SU-DHL-6 (cell line): Measurements from ENCODE around the gene FHOD1.
A peak's percentile ranks its signal among the peaks of the same experiment; 100 is the strongest.

ENCODE experiments used
- H2AFZ ChIP-seq: fragments of 200-600 bp; sonication (generic); 2 replicates; pipeline ENCODE4 v1.6.1; 2014; ENCODE audit warnings: low read depth, mild to moderate bottlenecking, moderate library complexity, mixed read lengths, antibody characterized with exemption, low read length; ENCODE audit not compliant: severe bottlenecking
- H3F3A ChIP-seq: fragments of 200-600 bp; shearing (Covaris generic); 2 replicates; pipeline ENCODE4 v1.6.0; 2016; ENCODE audit warnings: antibody characterized with exemption, mild to moderate bottlenecking; ENCODE audit not compliant: insufficient read depth
- H3K27ac ChIP-seq: fragments of 200-600 bp; sonication (generic); 2 replicates; pipeline ENCODE4 v1.5.1; 2016; ENCODE audit warnings: low read depth, mild to moderate bottlenecking, low read length, moderate library complexity, mixed read lengths
- H3K27me3 ChIP-seq: fragments of 200-600 bp; sonication (generic), shearing (Covaris generic); 2 replicates; pipeline ENCODE4 v1.6.0; 2014; ENCODE audit warnings: mild to moderate bottlenecking, low read length
- H3K36me3 ChIP-seq: fragments of 200-600 bp; sonication (generic); 2 replicates; pipeline ENCODE4 v1.6.1; 2014; ENCODE audit warnings: mild to moderate bottlenecking, low read length, mixed read lengths
- H3K4me2 ChIP-seq: fragments of 300-600, 200-600 bp; shearing (Covaris generic), sonication (generic); 2 replicates; pipeline ENCODE4 v1.6.0; 2014; ENCODE audit warnings: low read length, low read depth, mild to moderate bottlenecking; ENCODE audit not compliant: poor library complexity, severe bottlenecking
- H3K4me3 ChIP-seq: fragments of 200-600 bp; sonication (generic); 2 replicates; pipeline ENCODE4 v1.5.1; 2014; ENCODE audit warnings: antibody characterized with exemption, low read length, mild to moderate bottlenecking, mixed read lengths; ENCODE audit not compliant: insufficient read depth, poor library complexity, severe bottlenecking
- H3K79me2 ChIP-seq: fragments of 200-600 bp; sonication (generic); 2 replicates; pipeline ENCODE4 v1.6.1; 2014; ENCODE audit warnings: mild to moderate bottlenecking, low read length, moderate library complexity; ENCODE audit not compliant: insufficient read depth
- H3K9ac ChIP-seq: fragments of 200-600 bp; sonication (generic); 2 replicates; pipeline ENCODE4 v1.7.0; 2014; ENCODE audit warnings: mild to moderate bottlenecking, low read length
- H3K9me2 ChIP-seq: fragments of 200-600 bp; sonication (generic); replicated peaks from 2 replicates; pipeline ENCODE4 v1.6.1; 2014; ENCODE audit warnings: low read length; ENCODE audit not compliant: insufficient read depth
- H3K9me3 ChIP-seq: fragments of 200-600 bp; sonication (generic); 2 replicates; pipeline ENCODE4 v1.6.1; 2014; ENCODE audit warnings: low read length, mixed read lengths; ENCODE audit not compliant: insufficient read depth
- H4K20me1 ChIP-seq: fragments of 200-600 bp; sonication (generic); 2 replicates; pipeline ENCODE4 v1.6.1; 2014; ENCODE audit warnings: low read depth, mild to moderate bottlenecking, antibody characterized with exemption, low read length, moderate library complexity, mixed read lengths
- EZH2phosphoT487 ChIP-seq: fragments of 200-600 bp; sonication (generic), shearing (Covaris generic); conservative IDR thresholded peaks from 2 replicates; pipeline ENCODE4 v1.6.1; 2018; ENCODE audit warnings: mild to moderate bottlenecking, antibody characterized with exemption, low read length, moderate library complexity, mixed read lengths
- TF ChIP-seq, protein P1 (sequence below): fragments of 200-600 bp; sonication (generic); IDR thresholded peaks from one replicate; pipeline ENCODE4 v1.5.1; 2017; ENCODE audit warnings: antibody characterized with exemption, mild to moderate bottlenecking, low read length, moderate library complexity; ENCODE audit not compliant: insufficient read depth, poor library complexity, severe bottlenecking

Gene FHOD1

DNA sequence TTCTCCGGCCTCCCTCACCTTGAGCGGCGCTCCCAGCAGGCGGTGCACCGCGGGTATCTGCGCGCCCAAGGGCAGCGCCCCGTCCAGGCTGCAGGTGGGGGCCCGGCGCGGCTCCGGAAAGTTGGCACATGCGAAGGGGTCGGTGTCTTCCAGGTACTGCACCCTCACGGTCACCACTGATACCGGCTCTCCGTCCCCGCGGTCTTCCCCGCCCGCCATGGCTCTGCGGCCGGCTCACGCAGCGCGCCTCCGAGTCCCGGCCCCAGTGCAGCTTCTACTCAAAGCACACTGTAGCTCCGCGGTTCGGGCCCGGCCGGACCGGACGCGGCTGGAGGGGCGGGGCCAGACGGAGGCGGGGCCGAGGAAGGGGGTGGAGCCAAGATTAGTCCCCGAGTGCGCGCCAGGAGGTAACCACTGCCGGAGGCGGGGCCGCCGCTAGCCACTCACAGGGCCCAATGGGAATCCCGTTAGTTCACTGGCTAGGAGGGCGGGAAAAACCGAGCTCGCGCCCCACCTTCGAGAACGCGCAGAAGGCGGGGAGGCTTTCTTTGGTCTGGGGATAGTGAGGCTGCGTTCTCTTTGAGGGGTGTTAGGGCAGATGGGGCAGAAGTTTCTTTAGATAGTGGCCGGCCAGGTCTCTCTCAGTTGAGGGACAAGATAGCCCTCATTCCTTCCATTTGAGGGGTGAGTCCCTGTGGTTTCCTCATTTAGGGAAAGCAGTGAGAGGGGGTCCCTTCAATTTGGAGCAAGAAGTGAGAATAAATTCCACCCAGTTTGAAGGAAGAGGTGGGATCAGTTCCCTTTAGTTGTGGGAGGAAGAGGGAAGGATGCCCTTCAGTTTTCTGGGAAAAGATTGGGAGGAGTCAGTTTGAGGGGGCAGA lies at the start of gene FHOD1:
Gene FHOD1 (minus strand): TSS at position 290 of the 881 bp plus-strand sequence. CDS start 71 bp downstream, at position 219.
- H3K9me3 ChIP-seq, result no peaks in the 10 kb centered on the region
- H3F3A ChIP-seq, result no peaks in the 10 kb centered on the region
- H3K4me2 ChIP-seq, result peak within 1 kb of the TSS; percentile 77
- H3K9ac ChIP-seq, result peak within 1 kb of the TSS; percentile 62
- no peaks in the 10 kb centered on the region for H3K36me3 ChIP-seq
- no peaks in the 10 kb centered on the region for H3K9me2 ChIP-seq
- H4K20me1 ChIP-seq, result no peaks in the 10 kb centered on the region
- no peak within 1 kb of the TSS for H3K27ac ChIP-seq
- TF ChIP-seq, protein P1, sequence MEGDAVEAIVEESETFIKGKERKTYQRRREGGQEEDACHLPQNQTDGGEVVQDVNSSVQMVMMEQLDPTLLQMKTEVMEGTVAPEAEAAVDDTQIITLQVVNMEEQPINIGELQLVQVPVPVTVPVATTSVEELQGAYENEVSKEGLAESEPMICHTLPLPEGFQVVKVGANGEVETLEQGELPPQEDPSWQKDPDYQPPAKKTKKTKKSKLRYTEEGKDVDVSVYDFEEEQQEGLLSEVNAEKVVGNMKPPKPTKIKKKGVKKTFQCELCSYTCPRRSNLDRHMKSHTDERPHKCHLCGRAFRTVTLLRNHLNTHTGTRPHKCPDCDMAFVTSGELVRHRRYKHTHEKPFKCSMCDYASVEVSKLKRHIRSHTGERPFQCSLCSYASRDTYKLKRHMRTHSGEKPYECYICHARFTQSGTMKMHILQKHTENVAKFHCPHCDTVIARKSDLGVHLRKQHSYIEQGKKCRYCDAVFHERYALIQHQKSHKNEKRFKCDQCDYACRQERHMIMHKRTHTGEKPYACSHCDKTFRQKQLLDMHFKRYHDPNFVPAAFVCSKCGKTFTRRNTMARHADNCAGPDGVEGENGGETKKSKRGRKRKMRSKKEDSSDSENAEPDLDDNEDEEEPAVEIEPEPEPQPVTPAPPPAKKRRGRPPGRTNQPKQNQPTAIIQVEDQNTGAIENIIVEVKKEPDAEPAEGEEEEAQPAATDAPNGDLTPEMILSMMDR, result no peak
- no peak for TF ChIP-seq EZH2phosphoT487
- H2AFZ ChIP-seq, result peak within 1 kb of the TSS; percentile 79
- peak within 1 kb of the TSS; percentile 60 for H3K4me3 ChIP-seq
- no peaks in the 10 kb centered on the region for H3K27me3 ChIP-seq
- H3K79me2 ChIP-seq, result no peaks in the 10 kb centered on the region

DNA sequence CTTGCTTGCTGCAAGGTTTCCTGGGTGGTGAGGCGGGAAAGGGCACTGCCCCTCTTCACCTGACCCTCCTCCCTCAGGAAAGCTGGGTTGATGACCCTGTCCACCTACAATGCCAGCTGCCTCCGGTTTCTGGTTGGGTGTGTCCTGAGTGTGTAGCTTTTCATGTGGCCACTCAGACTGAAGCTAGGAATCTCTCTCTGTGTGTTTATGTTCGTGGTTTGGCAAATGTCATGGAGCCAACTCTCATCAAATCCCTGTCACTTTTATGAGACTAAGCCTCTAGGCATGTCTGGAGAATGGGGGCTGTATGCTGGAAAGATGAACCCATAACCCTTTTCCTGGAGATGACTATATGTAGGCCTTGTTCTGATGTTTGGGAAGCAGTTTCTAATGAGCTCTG lies 49.1 kb upstream of the FHOD1 start:
- H3K36me3 ChIP-seq, result no peaks in the 10 kb centered on the region
- H3K27ac ChIP-seq, result no peak overlapping the region
- H3K79me2 ChIP-seq, result no peaks in the 10 kb centered on the region
- no peak overlapping the region for H3K9ac ChIP-seq
- H3K4me3 ChIP-seq, result no peak overlapping the region
- no peak overlapping the region for H2AFZ ChIP-seq
- TF ChIP-seq, protein P1, result no peak
- no peak for TF ChIP-seq EZH2phosphoT487
- H3K9me2 ChIP-seq, result no peaks in the 10 kb centered on the region
- H3K9me3 ChIP-seq, result no peaks in the 10 kb centered on the region
- H3F3A ChIP-seq, result no peaks in the 10 kb centered on the region
- H3K4me2 ChIP-seq, result no peak overlapping the region
- H3K27me3 ChIP-seq, result no peaks in the 10 kb centered on the region
- no peaks in the 10 kb centered on the region for H4K20me1 ChIP-seq

DNA sequence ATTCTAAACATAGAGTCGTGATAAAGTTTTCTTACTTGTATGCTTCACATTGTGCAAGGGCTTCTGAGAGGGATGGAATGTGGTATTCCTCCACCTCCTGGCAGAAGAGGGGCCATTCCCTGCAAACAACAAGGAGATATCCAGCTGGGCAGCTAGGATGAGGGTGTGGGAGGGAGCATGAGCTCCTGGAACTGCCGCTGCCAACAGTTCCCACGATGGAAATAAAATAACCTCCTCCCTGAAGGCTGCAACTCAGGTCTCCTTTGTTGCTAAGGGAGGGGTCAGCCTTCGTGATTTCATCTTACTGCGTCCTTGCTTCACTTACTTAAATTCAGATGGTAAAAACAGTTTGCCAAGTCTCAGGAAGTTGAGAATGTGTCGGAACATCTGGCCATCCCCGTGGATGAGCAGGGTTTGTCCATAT lies 47.7 kb upstream of the FHOD1 start:
- Histone ChIP-seq H3K9me2 (no peaks in the 10 kb centered on the region), H3K9ac (no peak overlapping the region), H3F3A (no peaks in the 10 kb centered on the region), H3K4me3 (no peak overlapping the region), H3K36me3 (no peaks in the 10 kb centered on the region), H3K27me3 (no peaks in the 10 kb centered on the region), H3K9me3 (no peaks in the 10 kb centered on the region), H4K20me1 (no peaks in the 10 kb centered on the region), H3K79me2 (no peaks in the 10 kb centered on the region), H3K4me2 (no peak overlapping the region), H2AFZ (no peak overlapping the region), H3K27ac (no peak overlapping the region)
- no peak for TF ChIP-seq EZH2phosphoT487
- TF ChIP-seq, protein P1, result no peak
